Measurements from ENCODE around the gene SH2D7. TPM values are rescaled to one million over a fixed set of nuclear protein-coding genes. Genes with fewer than 3 reads are reported as not detected.
A peak's percentile ranks its signal among the peaks of the same experiment; 100 is the strongest.
"Not testable (repeated sequence)": the region's sequence is repeated elsewhere in the genome, so short reads cannot be mapped to it uniquely, and the experiment has no call there.

Gene SH2D7
- polyA plus RNA-seq, 3 donors: 0.44 to 0.83 (median 0.65) TPM

- DNase-seq (ENCODE audit: extremely low read depth in 1 of 11, low read depth in 9 of 11, low spot score in 4 of 11): no peak
Observed at GRCh38 chr15:78125267-78125666, 32.9 kb downstream of the SH2D7 start.

GRCh38 chr15:78127882-78128281 is 35.5 kb downstream of the SH2D7 start:
- no peak for DNase-seq (ENCODE audit: extremely low read depth in 1 of 11, low read depth in 9 of 11, low spot score in 4 of 11)

- DNase-seq (ENCODE audit: extremely low read depth in 1 of 11, low read depth in 9 of 11, low spot score in 4 of 11): no peak
Observed at GRCh38 chr15:78129077-78129750, 36.9 kb downstream of the SH2D7 start.

GRCh38 chr15:78129751-78130287 is 37.5 kb downstream of the SH2D7 start:
- DNase-seq (ENCODE audit: extremely low read depth in 1 of 11, low read depth in 9 of 11, low spot score in 4 of 11): no peak

- DNase-seq (ENCODE audit: extremely low read depth in 1 of 11, low read depth in 9 of 11, low spot score in 4 of 11): no peak
Observed at GRCh38 chr15:78130466-78131294, 38.3 kb downstream of the SH2D7 start.

- DNase-seq (ENCODE audit: extremely low read depth in 1 of 11, low read depth in 9 of 11, low spot score in 4 of 11): peak; percentile 54 to 85 (median 74)
Observed at GRCh38 chr15:78131295-78132061, 39.1 kb downstream of the SH2D7 start, which contains the start of gene CIB2. CIB2 (minus strand) TSS chr15:78131445; CDS start chr15:78131215, 230 bp downstream.

GRCh38 chr15:78133801-78134200 is 41.4 kb downstream of the SH2D7 start:
- DNase-seq (ENCODE audit: extremely low read depth in 1 of 11, low read depth in 9 of 11, low spot score in 4 of 11): no peak

- no peak for DNase-seq (ENCODE audit: extremely low read depth in 1 of 11, low read depth in 9 of 11, low spot score in 4 of 11)
Observed at GRCh38 chr15:78139578-78139977, 47.2 kb downstream of the SH2D7 start.

- no peak for DNase-seq (ENCODE audit: extremely low read depth in 1 of 11, low read depth in 9 of 11, low spot score in 4 of 11)
Observed at GRCh38 chr15:78140292-78140691, 47.9 kb downstream of the SH2D7 start.

- DNase-seq (ENCODE audit: extremely low read depth in 1 of 11, low read depth in 9 of 11, low spot score in 4 of 11): no peak
Observed at GRCh38 chr15:78142332-78142731, 50.0 kb downstream of the SH2D7 start.

GRCh38 chr15:78146425-78147154 is 54.2 kb downstream of the SH2D7 start:
- no peak for DNase-seq (ENCODE audit: extremely low read depth in 1 of 11, low read depth in 9 of 11, low spot score in 4 of 11)

GRCh38 chr15:78147566-78147965 is 55.2 kb downstream of the SH2D7 start:
- DNase-seq (ENCODE audit: extremely low read depth in 1 of 11, low read depth in 9 of 11, low spot score in 4 of 11): no peak

- no peak for DNase-seq (ENCODE audit: extremely low read depth in 1 of 11, low read depth in 9 of 11, low spot score in 4 of 11)
Observed at GRCh38 chr15:78148392-78149067, 56.2 kb downstream of the SH2D7 start.

GRCh38 chr15:78149068-78149804 is 56.9 kb downstream of the SH2D7 start, which contains the start of gene IDH3A:
IDH3A (plus strand) TSS chr15:78149362; CDS start chr15:78149404, 42 bp downstream.
- DNase-seq (ENCODE audit: extremely low read depth in 1 of 11, low read depth in 9 of 11, low spot score in 4 of 11): peak; percentile 93 to 99 (median 97)

GRCh38 chr15:78149805-78150751 is 57.7 kb downstream of the SH2D7 start:
- no peak for DNase-seq (ENCODE audit: extremely low read depth in 1 of 11, low read depth in 9 of 11, low spot score in 4 of 11)

GRCh38 chr15:78151075-78151474 is 58.7 kb downstream of the SH2D7 start:
- DNase-seq (ENCODE audit: extremely low read depth in 1 of 11, low read depth in 9 of 11, low spot score in 4 of 11): not testable (repeated sequence)

Data from renal cortex interstitium (tissue), 11 donors.